ENCODE data around the gene KLHDC8B.

KLHDC8B gene

GRCh38 chr3:49171119-49171774 lies at the start of gene KLHDC8B:
Gene KLHDC8B (plus strand): TSS chr3:49171598. CDS start chr3:49172770, 1,172 bp downstream.
- peak; percentile 72 for DNase-seq (ENCODE audit: extremely low spot score, insufficient read length, low read depth)
- FAIRE-seq: peak; percentile 59

GRCh38 chr3:49122022-49122421 lies 49.4 kb upstream of the KLHDC8B start:
- FAIRE-seq (no peak), DNase-seq (ENCODE audit: extremely low spot score, insufficient read length, low read depth) (no peak)

DNA sequence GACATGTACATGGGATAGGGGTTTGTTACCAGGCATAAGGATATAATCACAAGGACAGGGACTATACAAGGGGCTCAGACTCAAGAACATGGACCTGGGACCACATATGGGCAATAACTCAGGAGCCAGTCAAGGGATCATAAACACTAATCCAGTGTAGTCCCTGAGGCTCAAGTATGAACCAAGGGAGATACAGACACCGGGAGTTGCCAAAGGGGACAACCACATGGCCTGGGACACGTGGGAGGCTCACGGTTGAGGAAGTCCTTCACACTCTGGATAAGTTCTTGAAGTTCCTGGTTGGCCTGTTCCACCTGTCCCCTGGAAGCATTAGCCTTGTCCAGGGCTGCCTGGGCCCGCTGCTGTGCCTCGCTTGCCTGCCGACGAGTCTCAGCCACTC lies 48.9 kb upstream of the KLHDC8B start:
- no peak for FAIRE-seq
- DNase-seq (ENCODE audit: extremely low spot score, insufficient read length, low read depth): no peak

- DNase-seq (ENCODE audit: extremely low spot score, insufficient read length, low read depth) (no peak), FAIRE-seq (no peak)
Observed at GRCh38 chr3:49122886-49123545, 48.4 kb upstream of the KLHDC8B start.

DNA sequence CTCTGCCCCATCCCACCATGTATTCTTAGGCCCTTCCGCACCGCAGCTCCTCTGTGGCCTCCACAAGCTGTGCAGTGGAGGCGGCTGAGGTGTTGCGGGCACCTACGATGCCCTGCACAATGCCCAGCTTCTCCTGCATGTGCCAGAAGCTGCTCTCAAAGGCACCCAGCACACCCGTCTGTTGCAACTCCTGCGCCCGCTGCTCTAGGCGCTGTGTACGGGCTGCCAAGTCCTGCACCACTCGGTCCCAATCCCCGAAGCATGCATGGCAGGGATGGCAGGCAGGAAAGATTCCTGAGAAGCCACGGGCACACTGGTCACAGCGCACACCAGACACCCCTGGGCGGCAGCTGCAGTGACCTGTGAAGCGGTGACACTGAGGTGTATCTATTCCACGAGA lies 47.7 kb upstream of the KLHDC8B start:
- FAIRE-seq: no peak
- DNase-seq (ENCODE audit: extremely low spot score, insufficient read length, low read depth): no peak

GRCh38 chr3:49124203-49124602 lies 47.2 kb upstream of the KLHDC8B start:
- DNase-seq (ENCODE audit: extremely low spot score, insufficient read length, low read depth) (no peak), FAIRE-seq (no peak)

- FAIRE-seq (no peak), DNase-seq (ENCODE audit: extremely low spot score, insufficient read length, low read depth) (no peak)
Observed at GRCh38 chr3:49124991-49125670, 46.3 kb upstream of the KLHDC8B start.

- FAIRE-seq (no peak), DNase-seq (ENCODE audit: extremely low spot score, insufficient read length, low read depth) (no peak)
Observed at GRCh38 chr3:49131040-49131439, 40.4 kb upstream of the KLHDC8B start.

DNA sequence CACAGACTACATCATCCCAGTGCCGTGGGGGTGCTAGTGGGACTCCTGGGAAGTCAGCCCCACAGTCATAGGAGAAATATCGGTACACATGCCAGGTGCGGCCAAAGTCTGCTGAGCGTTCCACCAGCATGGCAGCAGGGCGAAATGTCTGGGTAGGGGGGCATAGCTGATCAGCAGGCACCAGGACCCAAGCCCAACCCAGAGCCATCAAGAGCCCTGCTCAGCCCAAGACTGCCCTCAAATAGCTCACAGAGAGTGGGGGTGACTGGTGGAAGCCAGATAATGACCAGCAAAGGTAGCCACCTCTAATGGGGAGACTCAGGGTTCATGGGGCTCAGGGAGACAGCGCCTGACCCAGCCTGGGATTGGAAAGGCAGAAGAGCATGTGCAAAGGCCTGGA lies 39.8 kb upstream of the KLHDC8B start:
- no peak for FAIRE-seq
- DNase-seq (ENCODE audit: extremely low spot score, insufficient read length, low read depth): no peak

GRCh38 chr3:49132073-49132436 lies 39.3 kb upstream of the KLHDC8B start:
- FAIRE-seq (no peak), DNase-seq (ENCODE audit: extremely low spot score, insufficient read length, low read depth) (no peak)

DNA sequence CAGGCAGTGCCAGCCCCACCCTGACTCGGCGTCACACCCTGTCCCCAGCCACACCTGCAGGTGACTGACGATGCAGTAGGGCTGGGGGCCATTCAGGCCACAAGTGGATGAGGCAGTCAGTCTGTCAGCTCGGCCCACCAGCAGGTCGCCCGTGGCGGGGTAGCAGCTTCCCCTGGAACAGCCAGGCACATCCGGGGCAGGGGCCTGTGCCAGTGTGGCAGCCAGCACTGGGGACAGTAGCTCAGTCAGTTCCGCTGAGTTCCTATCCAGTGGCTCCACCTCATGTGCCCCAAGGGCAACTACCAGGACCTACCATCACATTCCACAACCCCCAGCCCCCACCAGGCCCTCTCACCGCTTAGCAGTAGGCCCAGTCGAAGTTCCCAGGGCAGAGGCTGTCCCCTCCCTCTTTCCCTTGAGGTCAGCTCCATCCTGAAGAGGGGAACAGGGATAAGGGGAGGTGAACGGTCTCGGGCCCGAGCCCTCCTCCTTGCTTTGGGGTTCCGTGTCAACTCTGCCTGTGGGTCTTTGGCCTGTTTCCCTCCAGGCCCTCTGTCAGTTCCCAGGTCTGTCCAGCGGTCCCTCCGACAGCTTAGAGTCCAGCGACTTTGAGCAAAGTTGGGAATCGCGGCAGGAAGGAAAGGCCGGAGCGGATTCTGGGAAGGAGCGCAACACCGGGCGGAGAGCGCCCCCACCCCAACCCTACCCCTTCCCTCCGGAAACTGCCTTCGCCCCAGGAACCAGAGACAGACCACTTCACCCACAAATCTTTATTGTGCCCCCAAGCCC lies 38.8 kb upstream of the KLHDC8B start, which contains the start of gene LAMB2:
TSS of gene LAMB2 (minus strand) at position 614 of the 789 bp plus-strand sequence. CDS start at position 431, 183 bp downstream.
- FAIRE-seq: no peak

DNA sequence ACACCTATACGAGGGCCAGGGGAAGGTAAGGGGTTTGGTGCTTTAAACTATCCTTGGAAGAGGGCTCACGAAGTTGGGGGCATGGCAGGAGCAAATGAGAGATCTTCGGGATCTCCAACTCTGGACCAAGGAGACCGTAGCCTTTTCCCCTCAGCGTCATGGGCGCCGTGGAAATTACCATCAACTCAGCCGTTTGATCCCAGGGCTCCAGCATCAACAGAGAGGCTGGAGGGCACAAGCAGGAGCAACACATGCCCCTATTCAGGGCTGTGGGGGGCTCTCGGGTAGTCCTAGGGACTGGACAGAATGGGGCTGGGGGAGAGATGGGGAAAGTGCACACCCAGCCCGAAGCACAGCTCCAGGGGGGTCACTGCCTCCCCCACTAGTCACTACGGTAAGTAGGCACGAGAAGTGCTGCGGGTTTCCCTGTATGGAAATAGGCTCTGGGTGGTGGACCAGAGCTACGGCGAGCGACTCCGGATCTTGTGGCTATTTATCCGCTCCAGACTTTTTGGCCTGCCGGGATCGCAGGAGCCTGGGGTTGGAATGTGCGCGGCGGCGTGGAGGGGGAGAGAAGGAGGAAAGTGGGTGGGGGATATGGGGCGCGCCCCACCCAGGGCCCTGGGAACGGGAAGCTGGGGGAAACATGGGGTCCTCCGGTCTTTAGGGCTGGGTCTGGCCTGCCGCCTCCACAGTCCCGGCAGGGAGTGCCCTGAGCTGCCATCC lies 38.0 kb upstream of the KLHDC8B start:
- no peak for DNase-seq (ENCODE audit: extremely low spot score, insufficient read length, low read depth)

More for the DNA sequence above, 38.8 kb upstream of the KLHDC8B start, which contains the start of gene LAMB2:
- no peak for DNase-seq (ENCODE audit: extremely low spot score, insufficient read length, low read depth)

DNA sequence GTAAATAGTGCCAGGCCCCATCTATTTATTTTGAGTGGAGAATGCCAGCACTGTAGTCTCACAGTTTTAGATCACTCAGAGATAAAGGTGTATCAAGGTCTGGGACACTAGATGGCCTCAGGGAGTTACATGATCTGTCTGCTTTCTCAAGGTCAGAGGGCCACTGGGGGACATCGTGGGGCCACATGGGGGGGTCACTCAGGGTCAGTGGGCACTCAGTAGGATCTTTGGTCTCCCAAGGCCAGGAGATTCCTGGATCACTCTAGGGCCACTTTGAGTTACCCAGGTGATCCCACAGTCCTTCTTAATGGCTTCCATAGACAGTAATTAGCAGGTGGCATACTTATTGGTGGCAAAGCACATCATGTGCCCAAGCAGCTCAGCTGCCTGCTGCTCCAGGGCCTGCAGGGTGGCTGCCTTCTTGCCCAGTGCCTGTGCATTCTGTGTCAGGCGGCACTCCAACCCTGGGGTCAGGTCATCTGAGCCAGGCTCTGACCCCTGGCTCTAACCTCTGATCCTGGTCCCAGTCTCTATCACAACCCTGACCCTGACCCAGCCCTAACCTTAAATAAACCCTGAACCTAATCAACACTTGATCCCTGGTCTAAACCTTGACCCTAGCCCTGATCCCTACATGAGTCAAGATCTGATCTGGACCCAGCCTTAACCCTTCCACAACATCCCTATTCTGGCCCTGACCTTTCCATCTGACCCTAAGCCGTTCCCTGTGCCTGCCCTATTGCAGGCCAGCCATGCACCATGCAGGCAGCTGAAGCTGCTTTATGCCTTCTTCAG lies 36.7 kb upstream of the KLHDC8B start:
- DNase-seq (ENCODE audit: extremely low spot score, insufficient read length, low read depth): no peak
- no peak for FAIRE-seq

More for the DNA sequence above, 38.0 kb upstream of the KLHDC8B start:
- FAIRE-seq: no peak

GRCh38 chr3:49135499-49135898 lies 35.9 kb upstream of the KLHDC8B start:
- DNase-seq (ENCODE audit: extremely low spot score, insufficient read length, low read depth) (no peak), FAIRE-seq (no peak)

DNA sequence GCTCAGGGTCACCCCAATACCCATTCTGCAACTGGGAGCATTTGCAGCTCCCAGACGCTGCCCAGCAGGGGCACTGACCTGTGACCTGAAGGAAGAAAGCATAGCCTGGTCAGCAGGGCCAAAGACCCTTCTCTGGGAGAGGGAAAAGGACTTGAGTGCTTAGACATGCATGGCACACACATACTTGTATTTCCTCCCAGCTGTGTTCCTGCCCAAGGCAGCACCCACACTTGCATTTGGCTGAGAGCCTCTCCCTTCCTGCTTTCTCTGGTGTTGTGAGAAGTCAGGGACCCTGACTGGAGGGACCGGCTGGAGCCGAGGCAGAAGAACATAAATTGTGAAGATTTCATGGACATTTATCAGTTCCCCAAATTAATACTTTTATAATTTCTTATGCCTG lies 31.3 kb upstream of the KLHDC8B start:
- FAIRE-seq: no peak
- no peak for DNase-seq (ENCODE audit: extremely low spot score, insufficient read length, low read depth)

GRCh38 chr3:49148159-49148558 lies 23.2 kb upstream of the KLHDC8B start:
- FAIRE-seq (no peak), DNase-seq (ENCODE audit: extremely low spot score, insufficient read length, low read depth) (no peak)

DNA sequence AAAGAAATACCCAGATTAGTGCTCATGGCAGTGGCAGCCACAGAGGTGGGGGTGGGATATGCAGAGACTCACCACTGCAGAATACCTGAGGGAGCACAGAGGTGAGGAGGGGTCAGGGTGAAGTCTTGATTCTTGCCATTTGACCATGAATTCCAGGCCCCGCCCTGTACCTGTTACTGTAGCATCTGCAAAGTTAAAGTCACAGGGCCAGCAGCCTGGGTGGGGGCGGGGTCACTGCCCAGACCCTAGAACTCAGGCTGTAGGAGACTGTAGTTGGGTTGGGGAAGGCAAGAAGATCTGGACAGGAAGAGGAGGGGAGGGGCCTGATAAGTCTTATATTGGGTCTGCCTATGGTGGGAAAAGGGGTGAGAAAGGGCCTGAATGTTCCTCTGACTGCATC lies 19.8 kb upstream of the KLHDC8B start:
- DNase-seq (ENCODE audit: extremely low spot score, insufficient read length, low read depth) (no peak), FAIRE-seq (no peak)

GRCh38 chr3:49153349-49153912 lies 18.0 kb upstream of the KLHDC8B start:
- no peak for DNase-seq (ENCODE audit: extremely low spot score, insufficient read length, low read depth)
- no peak for FAIRE-seq

- DNase-seq (ENCODE audit: extremely low spot score, insufficient read length, low read depth) (no peak), FAIRE-seq (no peak)
Observed at GRCh38 chr3:49157289-49157688, 14.1 kb upstream of the KLHDC8B start.

Data from GM18507 (cell line).